OCI-LY7 (cell line): ENCODE measurements around the gene RPS6KA5. TPM values are rescaled to one million over a fixed set of nuclear protein-coding genes. Genes with fewer than 3 reads are reported as not detected.
A peak's percentile ranks its signal among the peaks of the same experiment; 100 is the strongest.

Source experiments
- BruUV-seq: library from RNA; stranded (reverse); fragments of 400-500 nt; replicated peaks from 2 replicates; lab custom pipeline; 2021; lab: Mats Ljungman, UMichigan
- CTCF ChIA-PET: fragments of 300-600 bp; sonication (Branson Sonifier 250); formaldehyde crosslinking; loops from one replicate; lab custom pipeline; 2022; ENCODE audit warnings: antibody characterized with exemption; ENCODE audit not compliant: unreplicated experiment; lab: Charles Lee
- POLR2A ChIA-PET: fragments of 300-600 bp; sonication (Branson Sonifier 250); formaldehyde crosslinking; loops from one replicate; lab custom pipeline; 2022; ENCODE audit warnings: antibody characterized with exemption; lab: Charles Lee
- DNase-seq: peaks from one replicate; pipeline ENCODE4 v3.0.0-alpha.2; 2015; ENCODE audit warnings: low spot score
- H2AFZ ChIP-seq: fragments of 200-600 bp; sonication (generic), shearing (Covaris generic); 2 replicates; pipeline ENCODE4 v1.6.1; 2014; ENCODE audit warnings: mild to moderate bottlenecking, antibody characterized with exemption, low read length, moderate library complexity
- H3K27ac ChIP-seq: fragments of 200-600 bp; sonication (generic); 2 replicates; pipeline ENCODE4 v1.5.1; 2014; ENCODE audit warnings: mixed run types, low read depth, mild to moderate bottlenecking, moderate library complexity, low read length, inconsistent platforms; ENCODE audit not compliant: poor library complexity, severe bottlenecking
- H3K36me3 ChIP-seq: fragments of 200-600 bp; sonication (generic); 2 replicates; pipeline ENCODE4 v1.6.1; 2014; ENCODE audit warnings: mild to moderate bottlenecking, antibody characterized with exemption, low read length, moderate library complexity, mixed read lengths; ENCODE audit not compliant: insufficient read depth
- H3K4me1 ChIP-seq: fragments of 200-600 bp; sonication (generic); 2 replicates; pipeline ENCODE4 v1.5.1; 2014; ENCODE audit warnings: mild to moderate bottlenecking, low read length; ENCODE audit not compliant: insufficient read depth, poor library complexity, severe bottlenecking
- H3K4me2 ChIP-seq: fragments of 200-600 bp; sonication (generic); 2 replicates; pipeline ENCODE4 v1.6.1; 2014; ENCODE audit warnings: mild to moderate bottlenecking, low read length
- H3K4me3 ChIP-seq: fragments of 200-600 bp; sonication (generic); 2 replicates; pipeline ENCODE4 v1.5.1; 2014; ENCODE audit warnings: mild to moderate bottlenecking, low read depth, low read length; ENCODE audit not compliant: poor library complexity, severe bottlenecking
- H3K79me2 ChIP-seq: fragments of 200-600 bp; sonication (generic); 2 replicates; pipeline ENCODE4 v1.6.1; 2016; ENCODE audit warnings: low read depth, mild to moderate bottlenecking, low read length, moderate library complexity, mixed read lengths; ENCODE audit not compliant: insufficient read depth
- H3K9me2 ChIP-seq: fragments of 200-600 bp; sonication (generic); 2 replicates; pipeline ENCODE4 v1.6.1; 2016; ENCODE audit warnings: mild to moderate bottlenecking, low read length, mixed read lengths; ENCODE audit not compliant: insufficient read depth
- H3K9me3 ChIP-seq: fragments of 200-600 bp; sonication (generic); 2 replicates; pipeline ENCODE4 v1.6.1; 2014; ENCODE audit warnings: mild to moderate bottlenecking, mixed run types, low read length, mixed read lengths
- H4K20me1 ChIP-seq: fragments of 200-600 bp; sonication (generic); 2 replicates; pipeline ENCODE4 v1.6.1; 2014; ENCODE audit warnings: mild to moderate bottlenecking, antibody characterized with exemption, low read length, moderate library complexity, mixed read lengths; ENCODE audit not compliant: insufficient read depth
- CTCF ChIP-seq: fragments of 200-600 bp; sonication (generic); conservative IDR thresholded peaks from 2 replicates; pipeline ENCODE4 v1.5.1; 2014; ENCODE audit warnings: mild to moderate bottlenecking, antibody characterized with exemption, low read length, moderate library complexity, mixed read lengths
- EZH2phosphoT487 ChIP-seq: fragments of 200-600 bp; sonication (generic); IDR thresholded peaks from 2 replicates; pipeline ENCODE4 v1.6.1; 2018; ENCODE audit warnings: low read depth, borderline replicate concordance, mild to moderate bottlenecking, mixed run types, antibody characterized with exemption, low read length, moderate library complexity, mixed read lengths
- intact Hi-C: fragments of 100-400 bp; cut with micrococcal nuclease; formaldehyde crosslinking; loops from one replicate; pipeline ENCODE4 v1.10.0; 2022; ENCODE audit not compliant: unreplicated experiment
- total RNA-seq, 2 experiments: library from RNA; depleted of rRNA in 1 of 2; stranded (reverse); fragments of >200 nt in 1 of 2; shearing (Covaris generic) in 1 of 2; gene quantifications; 2 replicates each; pipeline ENCODE4 v1.2.3, GENCODE V29; 2014 to 2022

Gene RPS6KA5
- total RNA-seq, 2 experiments from 2014 or later = 9.6 to 12.7 TPM

GRCh38 chr14:91067186-91067585, 6.7 kb upstream of the RPS6KA5 start:
- H3K4me2 ChIP-seq = no peak overlapping the region
- H3K9me3 ChIP-seq = no peaks in the 10 kb centered on the region; the same call in 1 of the 2 replicates
- no peaks in the 10 kb centered on the region for H3K36me3 ChIP-seq
- H4K20me1 ChIP-seq = no peaks in the 10 kb centered on the region
- H3K27ac ChIP-seq = no peak overlapping the region
- H3K4me3 ChIP-seq = no peak overlapping the region
- no peak for TF ChIP-seq CTCF
- TF ChIP-seq EZH2phosphoT487 = no peak
- BruUV-seq = no TSS peak
- no peaks in the 10 kb centered on the region for H3K79me2 ChIP-seq
- H3K9me2 ChIP-seq = no peaks in the 10 kb centered on the region
- CTCF ChIA-PET = no interaction called here
- POLR2A ChIA-PET = interaction anchor here (0.6 to 1.4 kb wide), 8 partner anchors 29 to 1479 kb away, joined by 3 to 6 read pairs (median 4); partner anchors contain the start of gene DGLUCY
- intact Hi-C loops = loop anchor here (10.0 kb wide), 1 partner anchor 218 kb away; no protein-coding TSS in a partner anchor
- peak overlapping the region; percentile 87 for H2AFZ ChIP-seq
- peak; percentile 11 for DNase-seq
- H3K4me1 ChIP-seq = peaks cover 25% of the 10 kb centered on the region

GRCh38 chr14:91065266-91065665, 4.8 kb upstream of the RPS6KA5 start:
- POLR2A ChIA-PET = no interaction called here
- intact Hi-C loops = loop anchor here (10.0 kb wide), 1 partner anchor 220 kb away; no protein-coding TSS in a partner anchor
- peaks cover 31% of the 10 kb centered on the region for H3K4me1 ChIP-seq

More at GRCh38 chr14:91065266-91065665, 4.8 kb upstream of the RPS6KA5 start:
- no peaks in the 10 kb centered on the region for H3K79me2 ChIP-seq
- H3K9me3 ChIP-seq = no peaks in the 10 kb centered on the region; the same call in 1 of the 2 replicates
- no peak overlapping the region for H3K4me3 ChIP-seq
- no TSS peak for BruUV-seq
- CTCF ChIA-PET = no interaction called here
- H3K9me2 ChIP-seq = no peaks in the 10 kb centered on the region
- no peak overlapping the region for H3K4me2 ChIP-seq
- H2AFZ ChIP-seq = no peak overlapping the region
- no peaks in the 10 kb centered on the region for H3K36me3 ChIP-seq
- TF ChIP-seq CTCF = no peak
- TF ChIP-seq EZH2phosphoT487 = no peak
- no peak for DNase-seq
- H4K20me1 ChIP-seq = no peaks in the 10 kb centered on the region
- no peak overlapping the region for H3K27ac ChIP-seq
